Ishikawa (cell line): ENCODE results near the gene GPATCH2L.

Experiments
- CEBPB ChIP-seq: IDR thresholded peaks from 2 replicates; pipeline ENCODE4 v1.6.1; 2012
- CREB1 ChIP-seq: IDR thresholded peaks from 2 replicates; pipeline ENCODE4 v1.6.1; 2012; ENCODE audit warnings: low read depth
- EGR1 ChIP-seq: IDR thresholded peaks from 2 replicates; pipeline ENCODE4 v1.6.1; 2012
- EP300 ChIP-seq: IDR thresholded peaks from 2 replicates; pipeline ENCODE4 v1.6.1; 2012; ENCODE audit warnings: borderline replicate concordance
- FOXM1 ChIP-seq: IDR thresholded peaks from 2 replicates; pipeline ENCODE4 v1.6.1; 2012; ENCODE audit warnings: low read depth, borderline replicate concordance
- MAX ChIP-seq: IDR thresholded peaks from 2 replicates; pipeline ENCODE4 v1.6.1; 2012
- NFIC ChIP-seq: IDR thresholded peaks from 2 replicates; pipeline ENCODE4 v1.6.1; 2012
- RAD21 ChIP-seq: IDR thresholded peaks from 2 replicates; pipeline ENCODE4 v1.6.1; 2012; ENCODE audit warnings: low read depth
- REST ChIP-seq: IDR thresholded peaks from 2 replicates; pipeline ENCODE4 v1.6.1; 2012; ENCODE audit warnings: low read depth, mild to moderate bottlenecking
- TAF1 ChIP-seq: IDR thresholded peaks from 2 replicates; pipeline ENCODE4 v1.6.1; 2012; ENCODE audit warnings: low read depth, mild to moderate bottlenecking
- TCF12 ChIP-seq: IDR thresholded peaks from 2 replicates; pipeline ENCODE4 v1.6.1; 2012; ENCODE audit warnings: low read depth
- TEAD4 ChIP-seq: IDR thresholded peaks from 2 replicates; pipeline ENCODE4 v1.6.1; 2012
- USF1 ChIP-seq: IDR thresholded peaks from 2 replicates; pipeline ENCODE4 v1.6.1; 2012
- YY1 ChIP-seq: IDR thresholded peaks from 2 replicates; pipeline ENCODE4 v1.6.1; 2012; ENCODE audit warnings: low read depth
- ZBTB7A ChIP-seq: IDR thresholded peaks from 2 replicates; pipeline ENCODE4 v1.6.1; 2012; ENCODE audit warnings: low read depth

Gene GPATCH2L

GRCh38 chr14:76168531-76168930, 16.8 kb downstream of the GPATCH2L start:
- no peak for TF ChIP-seq NFIC
- TF ChIP-seq MAX, result no peak
- no peak for TF ChIP-seq CREB1

GRCh38 chr14:76169776-76170175, 18.1 kb downstream of the GPATCH2L start:
- TF ChIP-seq RAD21 (no peak), TAF1 (no peak)

- TF ChIP-seq CEBPB (no peak), TCF12 (no peak), USF1 (no peak), CREB1 (no peak), ZBTB7A (no peak), MAX (no peak), TAF1 (no peak), EP300 (no peak), TEAD4 (no peak), EGR1 (no peak), NFIC (no peak), FOXM1 (no peak), RAD21 (no peak), YY1 (no peak), REST (no peak)
Observed at GRCh38 chr14:76174982-76175381, 23.3 kb downstream of the GPATCH2L start.

GRCh38 chr14:76175942-76176341, 24.2 kb downstream of the GPATCH2L start:
- TF ChIP-seq REST (no peak), TEAD4 (no peak), TCF12 (no peak), EGR1 (no peak), RAD21 (no peak), CEBPB (no peak), CREB1 (no peak), TAF1 (no peak), NFIC (no peak)

- TF ChIP-seq TEAD4 (no peak), TAF1 (no peak), EP300 (no peak), RAD21 (0 out of 2 replicates have a peak, but pooled peaks have one; percentile 3), REST (no peak), YY1 (no peak)
Observed at GRCh38 chr14:76181546-76181945, 29.8 kb downstream of the GPATCH2L start.

- TF ChIP-seq MAX, result no peak
- TF ChIP-seq TEAD4, result no peak
- TF ChIP-seq REST, result no peak
- TF ChIP-seq ZBTB7A, result no peak
- TF ChIP-seq USF1, result no peak
- TF ChIP-seq EGR1, result no peak
- no peak for TF ChIP-seq NFIC
- no peak for TF ChIP-seq EP300
- TF ChIP-seq RAD21, result no peak
- TF ChIP-seq CREB1, result no peak
- TF ChIP-seq TCF12, result no peak
- TF ChIP-seq YY1, result no peak
- no peak for TF ChIP-seq FOXM1
- no peak for TF ChIP-seq TAF1
- no peak for TF ChIP-seq CEBPB
Observed at GRCh38 chr14:76186308-76187027, 34.7 kb downstream of the GPATCH2L start.
